NCI-H1930 (cell line): ENCODE data around the gene CHD2.
"Not testable (repeated sequence)": the region's sequence is repeated elsewhere in the genome, so short reads cannot be mapped to it uniquely, and the experiment has no call there.

Source experiments
- DNase-seq, 2 experiments: peaks; one replicate each; lab custom pipeline; 2025; lab: John Stamatoyannopoulos, UW

CHD2 gene

DNA sequence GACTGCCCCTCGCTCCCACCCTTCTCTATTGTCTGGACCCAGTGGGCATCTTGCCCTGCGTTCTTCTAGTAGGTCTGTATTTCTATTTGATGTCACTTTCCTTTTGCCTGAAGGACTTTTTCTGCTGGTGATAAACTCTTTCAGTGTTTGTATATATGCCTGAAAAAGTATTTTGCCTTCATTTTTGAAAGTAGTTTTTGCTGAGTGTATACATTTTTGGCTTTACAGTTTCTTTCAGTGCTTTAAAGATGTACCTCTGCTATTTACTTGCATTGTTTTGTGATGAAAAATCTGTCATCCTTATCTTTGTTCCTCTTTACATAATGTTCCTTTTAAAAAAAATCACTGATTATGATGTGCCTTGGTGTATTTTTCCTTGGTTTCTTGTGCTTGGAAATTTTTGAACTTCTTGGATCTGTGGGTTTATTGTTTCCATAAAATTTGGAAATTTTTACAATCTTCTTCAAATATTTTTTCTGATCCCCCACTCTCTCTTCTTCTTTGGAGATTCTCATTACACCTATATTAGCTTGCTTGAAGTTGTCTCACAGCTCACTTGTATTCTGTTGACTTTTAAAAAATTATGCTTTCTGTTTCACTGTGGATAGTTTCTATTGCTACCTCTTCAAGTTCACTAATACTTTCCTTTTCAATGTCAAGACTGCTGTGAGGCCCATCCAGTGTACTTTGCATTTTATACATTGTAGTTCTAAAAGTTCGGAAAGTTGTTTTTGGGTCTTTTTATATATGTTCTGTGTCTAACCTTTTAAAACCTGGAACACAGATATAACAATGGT, 121.0 kb downstream of the CHD2 start:
- no peak for DNase-seq

DNA sequence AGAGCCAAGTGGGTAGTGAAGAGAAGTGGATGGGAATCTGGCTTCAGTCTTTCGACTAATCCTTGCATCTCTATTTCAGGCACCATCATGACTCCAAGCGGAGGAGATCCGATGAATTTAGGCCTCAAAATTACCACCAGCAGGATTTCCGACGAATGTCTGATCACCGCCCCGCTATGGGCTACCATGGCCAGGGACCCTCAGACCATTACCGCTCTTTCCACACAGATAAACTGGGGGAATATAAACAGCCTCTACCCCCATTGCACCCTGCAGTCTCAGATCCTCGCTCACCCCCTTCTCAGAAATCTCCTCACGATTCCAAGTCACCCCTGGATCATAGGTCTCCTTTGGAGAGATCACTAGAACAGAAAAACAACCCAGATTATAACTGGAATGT, 124.2 kb downstream of the CHD2 start:
- no peak for DNase-seq

DNA sequence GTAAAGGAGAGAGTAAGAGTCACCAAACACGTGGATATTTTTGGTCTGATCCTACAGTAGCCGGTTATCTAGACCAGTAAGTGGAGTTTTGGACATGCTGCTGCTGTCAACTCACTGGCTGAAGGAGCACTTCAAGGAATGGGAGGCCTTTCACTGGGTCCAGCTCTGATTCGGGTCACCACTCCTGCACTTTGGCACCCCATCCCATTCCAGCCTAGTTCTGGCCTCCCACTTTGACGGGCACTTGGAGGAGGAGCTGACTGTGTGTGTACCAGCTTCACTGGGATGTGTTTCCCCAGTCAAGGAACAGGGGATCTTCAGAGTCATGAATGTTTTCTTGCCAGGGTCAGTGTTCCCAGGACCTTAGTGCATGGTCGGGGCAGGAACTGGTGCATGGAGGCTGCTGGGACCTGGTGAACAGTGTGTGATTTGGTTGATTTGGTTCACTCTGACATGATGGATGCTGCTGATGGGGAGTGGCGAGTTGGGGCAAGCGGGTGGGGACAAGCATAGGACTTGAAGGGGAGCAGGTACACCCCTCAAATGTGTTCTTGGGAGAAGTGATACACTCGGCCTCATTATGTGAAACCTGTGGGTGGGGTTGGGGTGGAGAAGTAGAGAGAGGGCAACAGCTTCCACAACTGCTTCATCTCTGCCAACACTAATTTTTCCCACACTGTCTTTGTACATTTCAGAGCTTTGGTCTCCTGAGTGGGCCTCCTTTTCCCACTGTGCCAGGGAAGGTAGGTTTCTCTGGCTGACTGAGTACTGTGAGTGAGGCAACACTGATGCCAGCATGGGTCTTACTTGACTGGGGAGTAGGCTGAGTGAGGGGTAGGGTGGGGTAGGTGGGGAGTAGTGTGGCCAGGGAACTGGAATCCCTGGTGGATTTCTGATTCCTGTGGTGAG, 124.8 kb downstream of the CHD2 start:
- no peak for DNase-seq

DNA sequence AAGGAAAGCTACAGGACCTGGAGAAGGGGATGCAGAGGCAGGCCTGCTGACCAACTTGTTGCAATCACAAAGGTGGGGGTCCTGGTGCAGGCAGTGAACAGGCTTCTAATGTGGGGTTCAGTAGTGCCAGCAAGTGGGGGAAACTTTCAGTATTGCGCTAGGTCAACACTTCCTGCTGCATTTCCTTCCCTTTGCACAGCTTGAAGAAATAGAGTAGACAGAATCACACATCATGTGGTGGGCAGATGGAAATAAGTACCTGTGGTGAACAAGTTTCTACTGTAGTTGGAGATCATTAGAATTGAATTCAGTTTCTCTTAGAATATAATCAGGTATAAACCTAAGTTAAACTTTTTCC, 125.5 kb downstream of the CHD2 start:
- DNase-seq, result no peak

DNA sequence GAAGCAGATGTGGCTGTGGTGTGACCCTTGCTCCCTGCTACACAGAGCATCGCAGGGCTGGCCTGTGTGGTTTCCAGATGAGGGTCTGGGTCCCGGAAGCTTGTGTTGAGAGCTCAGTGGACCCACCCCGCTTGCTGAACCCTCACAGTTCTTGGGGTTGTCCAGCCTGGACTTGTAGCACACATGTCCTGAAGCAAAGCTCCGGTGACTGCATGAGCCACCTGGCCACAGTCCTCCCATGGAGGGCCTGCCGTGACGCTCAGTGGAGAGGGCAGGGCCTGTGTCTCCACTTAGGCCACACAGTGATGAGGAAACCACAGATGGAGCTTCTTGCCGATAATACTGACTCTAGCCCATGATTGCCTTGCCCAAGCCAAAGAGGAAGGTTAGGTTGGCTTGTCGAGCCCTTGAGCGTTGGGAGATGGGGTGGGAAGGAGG, 126.3 kb downstream of the CHD2 start:
- no peak for DNase-seq

DNA sequence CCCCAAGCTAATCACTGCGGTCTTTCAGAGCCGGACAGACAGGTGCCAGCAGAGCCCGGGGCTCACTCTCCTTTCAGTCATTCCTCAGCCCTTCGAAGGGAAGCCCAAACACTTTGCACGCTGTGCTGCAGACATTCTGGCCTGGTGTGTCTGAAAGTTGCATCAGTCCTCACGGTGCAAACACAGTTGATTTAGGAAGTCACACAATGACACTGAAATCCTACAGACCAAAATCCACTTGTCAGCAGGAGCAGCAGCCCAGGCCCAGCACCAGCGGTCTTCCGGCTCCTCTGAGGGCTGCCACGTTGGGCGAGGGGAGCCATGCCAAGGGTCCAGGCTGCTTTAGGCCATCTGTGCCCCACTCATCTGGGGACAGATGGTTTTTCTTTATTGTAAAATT, 127.3 kb downstream of the CHD2 start:
- DNase-seq, result no peak

DNA sequence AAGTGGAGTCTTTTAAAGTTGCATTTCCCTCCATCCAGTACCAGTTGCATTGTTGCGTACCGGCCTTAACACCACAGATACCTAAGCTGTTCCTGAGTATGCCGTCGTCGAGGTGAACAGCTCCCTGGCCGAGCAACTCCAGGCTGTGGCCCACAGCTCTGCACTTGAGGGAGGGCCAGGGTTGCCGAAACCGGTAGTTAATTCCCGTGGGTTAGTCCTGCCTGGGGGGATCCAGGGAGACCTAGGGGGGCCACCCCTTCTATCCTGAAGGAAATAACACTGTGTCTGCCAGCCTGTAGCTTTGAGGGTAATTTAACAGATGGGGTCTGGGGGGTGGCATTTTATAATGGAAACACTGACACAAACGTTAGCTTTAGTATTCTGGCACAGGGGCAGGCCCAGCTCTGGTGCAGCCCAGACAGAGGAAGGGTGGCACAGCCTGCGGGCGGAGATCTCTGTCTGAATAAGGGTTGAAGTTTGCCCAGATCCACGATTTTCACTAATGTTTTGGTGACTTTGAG, 128.0 kb downstream of the CHD2 start:
- no peak for DNase-seq

DNA sequence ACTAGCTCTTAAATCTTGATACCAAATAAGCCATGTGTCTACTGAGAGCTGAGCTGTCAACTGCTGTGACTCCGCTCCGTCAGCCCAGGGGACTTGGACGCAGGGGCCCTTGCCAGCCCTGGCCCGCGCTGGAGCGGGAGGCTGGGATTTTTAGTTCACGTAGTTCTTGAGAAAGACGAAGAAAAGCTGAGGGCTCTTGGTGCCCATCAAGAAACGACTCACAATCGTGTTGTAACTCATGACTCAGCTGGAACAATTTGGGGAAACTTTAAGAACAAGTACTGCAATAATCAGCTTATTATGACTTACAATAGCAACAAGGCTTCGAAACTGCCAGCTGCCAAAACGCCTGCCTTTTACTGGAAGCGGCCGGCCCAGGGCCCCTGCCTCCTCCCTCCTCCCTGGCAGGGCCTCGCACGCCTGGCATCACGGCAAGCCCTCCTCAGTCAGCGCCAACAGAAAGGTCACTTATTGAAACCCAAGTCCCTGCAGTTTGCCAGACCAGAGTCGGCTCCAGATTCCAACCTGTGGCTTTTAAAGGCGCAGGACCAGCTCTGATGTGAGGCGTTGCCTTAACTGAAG, 128.6 kb downstream of the CHD2 start:
- no peak for DNase-seq

DNA sequence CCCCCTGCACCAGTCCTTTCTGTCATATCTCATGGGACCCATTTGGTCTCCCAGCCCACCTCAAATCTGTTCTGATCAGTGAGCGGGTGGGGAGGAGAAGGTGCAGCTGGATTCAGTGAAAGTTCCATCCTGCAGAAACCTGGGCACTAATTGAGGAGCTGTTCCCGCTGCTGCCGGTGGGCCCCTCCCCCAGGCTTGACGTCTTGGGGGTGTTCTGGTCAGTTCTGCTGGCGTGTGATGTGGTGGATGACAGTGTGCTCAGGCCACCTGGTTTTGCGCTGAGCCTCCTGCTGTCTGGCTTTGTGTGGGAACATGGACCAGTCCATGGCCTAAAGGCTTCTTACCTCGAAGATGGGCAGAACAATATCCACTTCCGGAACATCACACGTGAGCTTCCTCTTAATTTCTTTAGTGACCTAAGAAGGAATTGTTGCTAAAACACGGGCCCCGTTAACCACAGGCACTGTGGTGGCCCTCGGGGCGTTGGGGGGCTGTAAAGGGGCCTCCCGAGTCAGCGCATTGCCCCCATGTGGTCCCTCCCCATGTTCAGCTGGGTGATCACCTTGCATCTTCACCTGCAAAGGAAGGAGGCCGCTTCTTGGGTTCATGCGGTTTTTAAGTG, 129.2 kb downstream of the CHD2 start:
- DNase-seq, result no peak

DNA sequence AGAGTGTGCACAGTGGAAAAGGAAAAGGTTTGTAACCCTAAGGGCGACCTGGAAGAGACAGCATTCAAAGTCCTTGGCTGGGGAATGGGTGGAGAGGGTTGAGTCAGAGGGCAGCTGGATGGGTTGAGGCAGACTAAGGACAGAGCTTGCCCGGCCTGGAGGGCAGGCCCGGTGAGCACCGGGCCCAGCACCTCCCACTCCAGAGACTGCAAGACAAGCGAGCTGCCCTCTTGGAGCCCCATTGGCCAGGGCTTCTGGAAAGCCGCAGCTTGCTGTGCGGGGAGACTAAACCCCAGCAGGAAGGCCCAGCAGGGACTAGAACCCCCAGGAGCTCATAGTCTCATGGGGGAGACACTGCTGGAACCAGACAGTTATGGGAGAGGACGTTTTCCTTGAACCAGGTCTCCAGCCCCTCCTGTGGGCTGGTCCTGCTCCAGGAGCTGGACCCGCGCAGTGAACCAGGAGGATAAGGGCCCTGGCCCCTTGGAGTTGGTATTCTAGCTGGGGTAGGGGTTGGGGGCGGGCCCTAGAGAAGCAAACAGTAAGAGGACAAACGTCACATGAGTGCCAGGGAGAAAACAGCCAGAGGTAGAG, 129.8 kb downstream of the CHD2 start:
- DNase-seq, result no peak

DNA sequence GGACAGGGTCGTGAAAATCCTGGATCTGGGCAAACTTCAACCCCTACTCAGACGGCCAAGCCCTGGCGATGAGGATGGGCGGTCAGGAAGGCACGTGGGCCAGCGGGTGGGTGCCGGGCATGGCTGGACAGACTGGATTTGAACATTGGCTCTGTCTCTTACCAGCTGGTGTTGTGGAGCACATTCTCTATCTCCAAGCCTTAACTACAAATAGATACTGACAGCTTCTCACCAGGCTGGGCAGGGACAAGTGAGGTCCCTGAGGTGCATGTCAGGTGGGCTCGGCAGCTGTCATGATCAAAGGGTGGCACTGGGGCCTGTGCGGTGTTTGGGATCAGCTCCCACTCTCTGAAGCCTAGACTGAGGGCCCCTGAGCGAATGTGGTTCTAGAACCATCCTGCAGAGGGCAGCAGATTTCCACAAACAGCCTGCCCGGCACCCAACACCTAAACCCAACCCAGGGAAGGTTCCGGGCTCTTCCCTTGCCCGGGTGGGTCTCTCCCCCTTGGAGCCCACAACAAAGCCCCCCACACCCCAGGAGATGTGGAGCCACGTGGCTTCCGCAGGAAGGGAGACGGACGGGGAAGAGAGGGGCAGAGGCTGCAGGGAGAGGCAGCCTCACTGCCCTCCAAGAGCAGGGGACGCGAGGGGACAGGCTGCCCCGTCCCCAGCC, 130.4 kb downstream of the CHD2 start:
- peak in 1 of 2 experiments; percentile 27 for DNase-seq

DNA sequence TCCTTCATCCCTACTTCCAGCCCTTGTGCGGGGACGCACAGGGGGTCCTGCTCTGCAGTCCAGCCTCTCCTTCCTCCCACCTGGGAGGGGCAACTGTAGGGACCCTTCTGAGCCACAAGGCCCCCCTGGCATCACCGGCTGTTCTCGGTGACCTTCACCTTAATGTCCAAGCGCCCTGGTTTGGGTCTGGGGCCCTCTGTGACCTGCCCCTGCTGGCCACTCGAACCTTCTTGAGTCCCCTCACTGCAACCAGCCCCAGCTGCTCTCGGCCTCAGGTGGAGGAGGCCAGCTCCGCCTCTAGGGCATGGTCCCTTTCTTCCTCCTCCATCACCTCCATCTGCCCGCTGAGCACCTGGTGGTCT, 131.0 kb downstream of the CHD2 start:
- no peak for DNase-seq

DNA sequence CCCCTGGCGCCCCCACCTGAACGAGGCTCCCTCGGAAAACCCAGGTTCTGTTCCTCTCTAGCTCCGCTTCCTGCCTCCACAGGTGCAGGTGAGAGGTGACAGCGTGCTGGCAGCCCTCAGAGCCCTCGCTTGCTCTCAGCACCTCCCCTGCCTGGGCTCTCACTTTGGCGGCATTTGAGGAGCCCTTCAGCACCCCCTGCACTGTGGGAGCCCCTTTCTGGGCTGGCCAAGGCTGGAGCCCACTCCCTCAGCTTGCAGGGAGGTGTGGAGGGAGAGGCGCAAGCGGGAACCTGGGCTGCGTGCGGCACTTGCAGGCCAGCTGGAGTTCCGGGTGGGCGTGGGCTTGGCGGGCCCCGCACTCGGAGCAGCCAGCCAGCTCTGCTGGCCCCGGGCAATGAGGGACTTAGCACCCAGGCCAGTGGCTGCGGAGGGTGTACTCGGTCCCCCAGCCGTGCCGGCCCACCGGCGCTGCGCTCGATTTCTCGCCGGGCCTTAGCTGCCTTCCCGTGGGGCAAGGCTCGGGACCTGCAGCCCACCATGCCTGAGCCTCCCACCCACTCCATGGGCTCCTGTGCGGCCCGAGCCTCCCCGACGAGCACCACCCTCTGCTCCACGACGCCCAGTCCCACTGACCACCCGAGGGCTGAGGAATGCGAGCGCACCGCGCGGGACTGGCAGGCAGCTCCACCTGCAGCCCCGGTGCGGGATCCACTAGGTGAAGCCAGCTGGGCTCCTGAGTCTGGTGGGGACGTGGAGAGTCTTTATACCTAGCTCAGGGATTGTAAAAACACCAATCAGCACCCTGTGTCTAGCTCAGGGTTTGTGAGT, 131.6 kb downstream of the CHD2 start:
- not testable (repeated sequence) for DNase-seq

DNA sequence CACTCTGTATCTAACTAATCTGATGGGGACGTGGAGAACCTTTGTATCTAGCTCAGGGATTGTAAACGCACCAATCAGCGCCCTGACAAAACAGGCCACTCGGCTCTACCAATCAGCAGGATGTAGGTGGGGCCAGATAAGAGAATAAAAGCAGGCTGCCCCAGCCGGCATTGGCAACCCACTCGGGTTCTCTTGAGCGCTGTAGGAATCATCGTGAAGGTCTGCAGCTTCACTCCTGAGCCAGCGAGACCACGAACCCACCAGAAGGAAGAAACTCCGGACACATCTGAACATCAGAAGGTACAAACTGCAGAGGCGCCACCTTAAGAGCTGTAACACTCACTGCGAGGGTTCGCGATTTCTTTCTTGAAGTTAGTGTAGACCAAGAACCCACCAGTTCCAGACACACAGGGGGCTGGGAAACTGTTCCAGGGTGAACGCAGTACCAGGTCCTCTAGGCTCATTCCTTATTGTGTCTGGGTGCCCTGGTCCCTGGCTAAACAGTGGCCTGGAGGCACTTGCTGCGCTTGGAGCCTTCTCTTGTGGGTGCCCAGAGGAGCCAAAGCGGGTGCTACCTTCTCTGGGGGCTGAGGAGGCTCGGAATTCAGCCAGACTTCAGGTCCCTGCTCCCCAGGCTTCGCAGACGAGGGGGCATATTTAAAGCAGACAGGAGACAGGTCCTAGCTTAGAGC, 132.5 kb downstream of the CHD2 start:
- DNase-seq, result not testable (repeated sequence)

DNA sequence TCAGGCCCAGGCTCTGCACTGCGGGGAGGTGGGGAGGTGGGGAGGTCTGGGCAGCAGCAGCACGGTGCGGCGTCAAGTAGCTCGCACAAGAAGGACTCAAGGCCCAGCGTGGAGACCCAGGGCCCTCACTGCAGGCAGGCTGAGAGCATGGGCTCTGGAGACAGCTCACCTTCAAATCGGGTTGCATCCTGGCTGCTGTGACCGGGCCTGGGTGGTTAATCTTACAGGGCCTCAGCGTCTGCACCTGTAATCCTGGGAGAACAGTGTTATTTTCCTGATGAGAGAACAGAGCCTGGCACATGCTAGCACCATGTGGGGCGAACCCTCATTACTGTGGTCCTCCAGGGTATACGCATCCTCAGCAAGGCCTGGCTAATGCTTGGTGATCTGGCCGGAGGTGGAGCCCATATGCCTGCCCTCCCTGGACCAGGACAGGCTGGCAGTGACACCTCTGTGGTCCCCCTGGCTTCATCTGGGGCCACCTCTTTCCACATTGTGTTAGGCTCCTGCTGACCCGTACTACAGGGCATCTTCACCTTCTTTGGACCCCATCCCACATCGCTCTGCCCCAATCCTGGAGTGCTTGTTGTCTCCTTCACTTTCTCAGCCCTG, 133.4 kb downstream of the CHD2 start:
- DNase-seq, result no peak

DNA sequence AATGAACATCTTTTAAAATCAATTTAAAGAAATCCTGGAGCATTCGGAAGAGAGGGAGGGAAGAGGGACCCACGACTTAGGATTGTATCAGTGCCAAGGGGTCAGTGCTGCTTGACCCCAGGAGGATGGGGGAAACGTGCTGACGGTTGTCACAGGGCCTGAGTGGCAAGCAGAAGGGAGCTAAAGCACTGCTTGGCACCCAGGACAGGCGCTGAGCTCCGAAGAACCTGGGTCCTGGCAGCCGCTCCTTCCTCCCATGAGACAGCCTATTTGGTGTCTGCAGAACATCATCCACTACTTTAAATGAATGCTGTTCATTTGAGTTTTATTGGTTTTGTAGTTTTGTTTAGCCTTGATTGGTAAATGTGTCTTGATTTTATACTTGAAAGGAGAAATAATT, 134.4 kb downstream of the CHD2 start:
- DNase-seq, result no peak

DNA sequence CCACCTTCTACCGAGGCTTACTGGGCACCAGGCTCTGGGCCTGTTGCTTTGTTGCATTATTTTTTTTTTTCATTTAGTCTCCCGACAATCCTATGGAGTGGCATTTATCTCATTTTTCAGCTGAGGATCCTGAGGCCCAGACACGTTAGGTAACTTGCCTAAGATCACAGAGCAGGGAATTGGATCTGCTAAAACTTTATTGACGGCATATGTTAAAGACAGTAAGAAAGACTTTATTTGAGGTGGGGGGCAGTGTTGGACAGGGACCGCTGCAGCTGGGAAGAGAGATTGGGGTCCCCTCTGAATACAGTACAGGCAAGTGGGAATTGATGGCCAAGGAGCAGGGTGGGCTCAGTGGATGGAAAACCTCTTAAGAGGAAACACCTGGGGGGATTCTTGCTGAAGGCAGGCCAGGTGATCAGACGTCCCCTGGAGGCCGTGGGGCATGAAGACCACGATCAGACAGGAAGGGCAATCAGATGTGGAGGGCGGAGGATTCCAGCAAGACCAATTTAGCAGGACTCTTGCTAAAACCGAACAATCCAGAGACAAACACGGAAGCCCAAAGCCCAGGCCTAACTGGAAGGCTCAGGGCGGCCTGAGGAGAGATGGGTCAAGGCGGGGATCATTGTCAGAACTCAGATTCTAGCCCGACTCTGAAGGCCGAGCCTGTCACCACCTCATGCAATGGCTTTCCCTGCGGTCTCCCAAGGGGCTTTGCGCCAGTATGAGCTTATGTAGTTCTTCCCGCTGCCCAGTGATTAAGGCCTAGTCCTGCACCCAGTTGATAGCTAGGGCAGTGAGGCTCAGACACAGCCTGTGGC, 135.2 kb downstream of the CHD2 start:
- DNase-seq, result no peak
